ENCODE data around the gene LRG1.
"Not testable (repeated sequence)": the region's sequence is repeated elsewhere in the genome, so short reads cannot be mapped to it uniquely, and the experiment has no call there.

LRG1 gene

GRCh38 chr19:4533835-4534424 is 5.9 kb downstream of the LRG1 start:
- no peak overlapping the region for H3K4me3 ChIP-seq (ENCODE audit: low read depth, low read length)
- no peak for TF ChIP-seq CTCF (IDR thresholded peaks at IDR 0.05; ENCODE audit: borderline replicate concordance, insufficient read depth, low read depth, low read length)

- no peak for TF ChIP-seq CTCF (IDR thresholded peaks at IDR 0.05; ENCODE audit: borderline replicate concordance, insufficient read depth, low read depth, low read length)
- H3K4me3 ChIP-seq (ENCODE audit: low read depth, low read length) = no peak overlapping the region
These were observed 6.5 kb downstream of the LRG1 start for GRCh38 chr19:4533334-4533733.

- no peak overlapping the region for H3K4me3 ChIP-seq (ENCODE audit: low read depth, low read length)
- TF ChIP-seq CTCF (IDR thresholded peaks at IDR 0.05; ENCODE audit: borderline replicate concordance, insufficient read depth, low read depth, low read length) = no peak
These were observed 8.2 kb downstream of the LRG1 start for GRCh38 chr19:4531562-4532165.

GRCh38 chr19:4529924-4530522 is 9.8 kb downstream of the LRG1 start:
- no peak for TF ChIP-seq CTCF (IDR thresholded peaks at IDR 0.05; ENCODE audit: borderline replicate concordance, insufficient read depth, low read depth, low read length)
- no peak overlapping the region for H3K4me3 ChIP-seq (ENCODE audit: low read depth, low read length)

- H3K4me3 ChIP-seq (ENCODE audit: low read depth, low read length) = no peak overlapping the region
- TF ChIP-seq CTCF (IDR thresholded peaks at IDR 0.05; ENCODE audit: borderline replicate concordance, insufficient read depth, low read depth, low read length) = no peak
These were observed 11.0 kb downstream of the LRG1 start for GRCh38 chr19:4528843-4529242.

- H3K4me3 ChIP-seq (ENCODE audit: low read depth, low read length) = not testable (repeated sequence)
These were observed 12.5 kb downstream of the LRG1 start for GRCh38 chr19:4527377-4527776.

GRCh38 chr19:4525563-4526002 is 14.3 kb downstream of the LRG1 start:
- H3K4me3 ChIP-seq (ENCODE audit: low read depth, low read length) = no peak overlapping the region
- TF ChIP-seq CTCF (IDR thresholded peaks at IDR 0.05; ENCODE audit: borderline replicate concordance, insufficient read depth, low read depth, low read length) = no peak
